ENCODE data around the gene DSCAM. TPM values are rescaled to one million over a fixed set of nuclear protein-coding genes. Genes with fewer than 3 reads are reported as not detected.

DSCAM gene
- total and polyA plus RNA-seq, 2 experiments from 2014 or later = 0.07 TPM; not detected in 1

GRCh38 chr21:40668555-40669275 lies 178.2 kb downstream of the DSCAM start (continued):
- TF ChIP-seq REST (IDR thresholded peaks at IDR 0.05; ENCODE audit: unreplicated experiment) (no peak), ETS1 (IDR thresholded peaks at IDR 0.05) (no peak), NANOG (IDR thresholded peaks at IDR 0.05; ENCODE audit: borderline replicate concordance) (no peak), ZNF114 (CRISPR knock-in tag; IDR thresholded peaks at IDR 0.05) (no peak), CTCF (conservative IDR thresholded peaks at IDR 0.05; ENCODE audit: low read depth in 2 of 2) (no peak)

GRCh38 chr21:40667967-40668366 lies 179.0 kb downstream of the DSCAM start:
- Histone ChIP-seq H3K27me3 (ENCODE audit: insufficient read depth) (no peaks in the 10 kb centered on the region), H3K4me2 (no peak overlapping the region), H3K79me2 (replicated peaks; ENCODE audit: insufficient read depth) (no peaks in the 10 kb centered on the region), H4K20me1 (replicated peaks; ENCODE audit: insufficient read depth) (no peaks in the 10 kb centered on the region), H3K4me3 (no peak overlapping the region), H3K27ac (ENCODE audit: low read depth) (no peak overlapping the region), H3F3A (replicated peaks; ENCODE audit: low read depth) (no peaks in the 10 kb centered on the region), H2AFZ (no peak overlapping the region), H3K36me3 (ENCODE audit: insufficient read depth) (no peaks in the 10 kb centered on the region), H3K4me1 (ENCODE audit: insufficient read depth) (no peaks in the 10 kb centered on the region), H3K9me2 (ENCODE audit: insufficient read depth) (no peaks in the 10 kb centered on the region)
- peaks cover 88% of the 10 kb centered on the region for H3K9me3 Mint-ChIP-seq
- no peak overlapping the region for H3K4me3 Mint-ChIP-seq
- DNase-seq (ENCODE audit: low spot score) = no peak
- H3K4me1 Mint-ChIP-seq = peaks cover 6% of the 10 kb centered on the region; the same call in 2 of the 3 replicates
- H3K36me3 Mint-ChIP-seq (ENCODE audit: low read depth) = peaks cover 15% of the 10 kb centered on the region
- no peak for ATAC-seq
- no peak overlapping the region for H3K27ac Mint-ChIP-seq
- peaks cover 5% of the 10 kb centered on the region for H3K27me3 Mint-ChIP-seq (ENCODE audit: insufficient read depth, low read depth, poor library complexity)
- no peak for TF ChIP-seq POLR2AphosphoS5 (IDR thresholded peaks at IDR 0.05; ENCODE audit: low read depth)
- TF ChIP-seq JUNB (IDR thresholded peaks at IDR 0.05; ENCODE audit: unreplicated experiment) = no peak
- no peak for TF ChIP-seq CTCF (conservative IDR thresholded peaks at IDR 0.05; ENCODE audit: low read depth in 2 of 2)
- no peak for TF ChIP-seq REST (IDR thresholded peaks at IDR 0.05; ENCODE audit: unreplicated experiment)
- no peak for TF ChIP-seq ETS1 (IDR thresholded peaks at IDR 0.05)
- TF ChIP-seq CREB1 (CRISPR knock-in tag; IDR thresholded peaks at IDR 0.05; ENCODE audit: low read depth) = no peak
- TF ChIP-seq EZH2 (IDR thresholded peaks at IDR 0.05; ENCODE audit: low read depth, unreplicated experiment) = no peak
- TF ChIP-seq ZNF331 (CRISPR knock-in tag; IDR thresholded peaks at IDR 0.05; ENCODE audit: low read depth) = no peak
- no peak for TF ChIP-seq EZH2phosphoT487 (IDR thresholded peaks at IDR 0.05; ENCODE audit: unreplicated experiment)
- TF ChIP-seq NANOG (IDR thresholded peaks at IDR 0.05; ENCODE audit: borderline replicate concordance) = no peak
- no peak for TF ChIP-seq STAT1 (IDR thresholded peaks at IDR 0.05; ENCODE audit: unreplicated experiment)
- TF ChIP-seq ZNF114 (CRISPR knock-in tag; IDR thresholded peaks at IDR 0.05) = no peak

Measured in GM23338 (cell line).